Measurements from ENCODE around the gene C10orf67. TPM values are rescaled to one million over a fixed set of nuclear protein-coding genes. Genes with fewer than 3 reads are reported as not detected.
"Not testable (repeated sequence)": the region's sequence is repeated elsewhere in the genome, so short reads cannot be mapped to it uniquely, and the experiment has no call there.

Gene C10orf67
- polyA plus RNA-seq, 1 donor from 2014 or later = 0.48 TPM

DNA sequence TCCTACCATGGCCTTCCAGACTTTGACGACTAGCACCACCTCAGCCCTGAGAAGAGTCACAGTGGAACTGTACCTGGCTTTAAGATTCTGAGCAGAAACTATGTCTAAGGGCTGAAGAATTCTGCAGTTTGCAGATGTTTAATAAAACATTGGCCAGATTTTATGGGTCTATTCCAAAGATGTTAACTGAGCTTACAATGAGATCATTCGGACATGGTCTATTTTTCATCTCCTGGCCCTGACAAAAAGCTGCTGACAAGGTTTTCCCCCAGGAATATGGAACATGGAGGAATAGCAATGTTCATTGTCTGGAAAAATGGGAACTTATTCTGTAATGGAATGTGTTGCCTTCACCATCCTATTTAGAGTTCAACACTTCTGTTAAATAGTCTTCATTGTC lies 86.1 kb downstream of the C10orf67 start:
- Histone ChIP-seq H2AFZ (ENCODE audit: low read depth, low read length) (no peak overlapping the region), H3K36me3 (ENCODE audit: insufficient read depth, low read length) (no peaks in the 10 kb centered on the region), H3K4me3 (ENCODE audit: low read length) (no peak overlapping the region), H3K9me3 (ENCODE audit: low read length) (no peaks in the 10 kb centered on the region), H3K27ac (ENCODE audit: low read length) (no peak overlapping the region), H3K27me3 (ENCODE audit: insufficient read depth, low read depth, low read length) (no peaks in the 10 kb centered on the region), H3K79me2 (replicated peaks; ENCODE audit: insufficient read depth, low read length) (no peaks in the 10 kb centered on the region), H3K9ac (ENCODE audit: low read length) (no peak overlapping the region), H3K4me2 (ENCODE audit: low read length) (no peak overlapping the region), H3F3A (ENCODE audit: insufficient read depth, low read length, poor library complexity, severe bottlenecking) (no peaks in the 10 kb centered on the region), H3K9me2 (ENCODE audit: insufficient read depth, low read length) (no peaks in the 10 kb centered on the region), H4K20me1 (ENCODE audit: insufficient read depth) (no peaks in the 10 kb centered on the region)
- TF ChIP-seq MXI1 (conservative IDR thresholded peaks at IDR 0.05; ENCODE audit: poor library complexity, severe bottlenecking) = no peak
- TF ChIP-seq RAD21 (conservative IDR thresholded peaks at IDR 0.05) = no peak
- no peak for TF ChIP-seq SMC3 (conservative IDR thresholded peaks at IDR 0.05; ENCODE audit: poor library complexity)
- no peak for TF ChIP-seq TAF1 (IDR thresholded peaks at IDR 0.05; ENCODE audit: low read depth)
- TF ChIP-seq POLR2AphosphoS5 (IDR thresholded peaks at IDR 0.05) = no peak
- no peak for TF ChIP-seq EP300 (conservative IDR thresholded peaks at IDR 0.05; ENCODE audit: poor library complexity, severe bottlenecking)
- TF ChIP-seq, protein P1, sequence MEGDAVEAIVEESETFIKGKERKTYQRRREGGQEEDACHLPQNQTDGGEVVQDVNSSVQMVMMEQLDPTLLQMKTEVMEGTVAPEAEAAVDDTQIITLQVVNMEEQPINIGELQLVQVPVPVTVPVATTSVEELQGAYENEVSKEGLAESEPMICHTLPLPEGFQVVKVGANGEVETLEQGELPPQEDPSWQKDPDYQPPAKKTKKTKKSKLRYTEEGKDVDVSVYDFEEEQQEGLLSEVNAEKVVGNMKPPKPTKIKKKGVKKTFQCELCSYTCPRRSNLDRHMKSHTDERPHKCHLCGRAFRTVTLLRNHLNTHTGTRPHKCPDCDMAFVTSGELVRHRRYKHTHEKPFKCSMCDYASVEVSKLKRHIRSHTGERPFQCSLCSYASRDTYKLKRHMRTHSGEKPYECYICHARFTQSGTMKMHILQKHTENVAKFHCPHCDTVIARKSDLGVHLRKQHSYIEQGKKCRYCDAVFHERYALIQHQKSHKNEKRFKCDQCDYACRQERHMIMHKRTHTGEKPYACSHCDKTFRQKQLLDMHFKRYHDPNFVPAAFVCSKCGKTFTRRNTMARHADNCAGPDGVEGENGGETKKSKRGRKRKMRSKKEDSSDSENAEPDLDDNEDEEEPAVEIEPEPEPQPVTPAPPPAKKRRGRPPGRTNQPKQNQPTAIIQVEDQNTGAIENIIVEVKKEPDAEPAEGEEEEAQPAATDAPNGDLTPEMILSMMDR (IDR thresholded peaks at IDR 0.05; ENCODE audit: poor library complexity, severe bottlenecking) = no peak
- no peak for TF ChIP-seq EZH2 (IDR thresholded peaks at IDR 0.05; ENCODE audit: borderline replicate concordance, insufficient read depth, low read length, poor library complexity, severe bottlenecking)

- TF ChIP-seq, protein P1 (IDR thresholded peaks at IDR 0.05; ENCODE audit: poor library complexity, severe bottlenecking) = no peak
- no peak for TF ChIP-seq TAF1 (IDR thresholded peaks at IDR 0.05; ENCODE audit: low read depth)
- TF ChIP-seq, protein P2, sequence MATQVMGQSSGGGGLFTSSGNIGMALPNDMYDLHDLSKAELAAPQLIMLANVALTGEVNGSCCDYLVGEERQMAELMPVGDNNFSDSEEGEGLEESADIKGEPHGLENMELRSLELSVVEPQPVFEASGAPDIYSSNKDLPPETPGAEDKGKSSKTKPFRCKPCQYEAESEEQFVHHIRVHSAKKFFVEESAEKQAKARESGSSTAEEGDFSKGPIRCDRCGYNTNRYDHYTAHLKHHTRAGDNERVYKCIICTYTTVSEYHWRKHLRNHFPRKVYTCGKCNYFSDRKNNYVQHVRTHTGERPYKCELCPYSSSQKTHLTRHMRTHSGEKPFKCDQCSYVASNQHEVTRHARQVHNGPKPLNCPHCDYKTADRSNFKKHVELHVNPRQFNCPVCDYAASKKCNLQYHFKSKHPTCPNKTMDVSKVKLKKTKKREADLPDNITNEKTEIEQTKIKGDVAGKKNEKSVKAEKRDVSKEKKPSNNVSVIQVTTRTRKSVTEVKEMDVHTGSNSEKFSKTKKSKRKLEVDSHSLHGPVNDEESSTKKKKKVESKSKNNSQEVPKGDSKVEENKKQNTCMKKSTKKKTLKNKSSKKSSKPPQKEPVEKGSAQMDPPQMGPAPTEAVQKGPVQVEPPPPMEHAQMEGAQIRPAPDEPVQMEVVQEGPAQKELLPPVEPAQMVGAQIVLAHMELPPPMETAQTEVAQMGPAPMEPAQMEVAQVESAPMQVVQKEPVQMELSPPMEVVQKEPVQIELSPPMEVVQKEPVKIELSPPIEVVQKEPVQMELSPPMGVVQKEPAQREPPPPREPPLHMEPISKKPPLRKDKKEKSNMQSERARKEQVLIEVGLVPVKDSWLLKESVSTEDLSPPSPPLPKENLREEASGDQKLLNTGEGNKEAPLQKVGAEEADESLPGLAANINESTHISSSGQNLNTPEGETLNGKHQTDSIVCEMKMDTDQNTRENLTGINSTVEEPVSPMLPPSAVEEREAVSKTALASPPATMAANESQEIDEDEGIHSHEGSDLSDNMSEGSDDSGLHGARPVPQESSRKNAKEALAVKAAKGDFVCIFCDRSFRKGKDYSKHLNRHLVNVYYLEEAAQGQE (IDR thresholded peaks at IDR 0.05; ENCODE audit: borderline replicate concordance) = no peak
- TF ChIP-seq EZH2 (IDR thresholded peaks at IDR 0.05; ENCODE audit: borderline replicate concordance, insufficient read depth, low read length, poor library complexity, severe bottlenecking) = no peak
- no peak for TF ChIP-seq POLR2AphosphoS5 (IDR thresholded peaks at IDR 0.05)
- no peak for TF ChIP-seq RAD21 (conservative IDR thresholded peaks at IDR 0.05)
- TF ChIP-seq EP300 (conservative IDR thresholded peaks at IDR 0.05; ENCODE audit: poor library complexity, severe bottlenecking) = no peak
- TF ChIP-seq MXI1 (conservative IDR thresholded peaks at IDR 0.05; ENCODE audit: poor library complexity, severe bottlenecking) = no peak
- no peak for TF ChIP-seq SMC3 (conservative IDR thresholded peaks at IDR 0.05; ENCODE audit: poor library complexity)
- H3K27ac ChIP-seq (ENCODE audit: low read length) = no peak overlapping the region
- H3K9me2 ChIP-seq (ENCODE audit: insufficient read depth, low read length) = no peaks in the 10 kb centered on the region
- no peaks in the 10 kb centered on the region for H3K27me3 ChIP-seq (ENCODE audit: insufficient read depth, low read depth, low read length)
- no peaks in the 10 kb centered on the region for H4K20me1 ChIP-seq (ENCODE audit: insufficient read depth)
- H3K4me2 ChIP-seq (ENCODE audit: low read length) = no peak overlapping the region
- no peak overlapping the region for H3K9ac ChIP-seq (ENCODE audit: low read length)
- no peaks in the 10 kb centered on the region for H3F3A ChIP-seq (ENCODE audit: insufficient read depth, low read length, poor library complexity, severe bottlenecking)
- H3K9me3 ChIP-seq (ENCODE audit: low read length) = no peaks in the 10 kb centered on the region
- H3K79me2 ChIP-seq (replicated peaks; ENCODE audit: insufficient read depth, low read length) = no peaks in the 10 kb centered on the region
- H3K4me3 ChIP-seq (ENCODE audit: low read length) = no peak overlapping the region
- H2AFZ ChIP-seq (ENCODE audit: low read depth, low read length) = no peak overlapping the region
- no peaks in the 10 kb centered on the region for H3K36me3 ChIP-seq (ENCODE audit: insufficient read depth, low read length)
These were observed 90.8 kb downstream of the C10orf67 start for GRCh38 chr10:23253780-23254179.

DNA sequence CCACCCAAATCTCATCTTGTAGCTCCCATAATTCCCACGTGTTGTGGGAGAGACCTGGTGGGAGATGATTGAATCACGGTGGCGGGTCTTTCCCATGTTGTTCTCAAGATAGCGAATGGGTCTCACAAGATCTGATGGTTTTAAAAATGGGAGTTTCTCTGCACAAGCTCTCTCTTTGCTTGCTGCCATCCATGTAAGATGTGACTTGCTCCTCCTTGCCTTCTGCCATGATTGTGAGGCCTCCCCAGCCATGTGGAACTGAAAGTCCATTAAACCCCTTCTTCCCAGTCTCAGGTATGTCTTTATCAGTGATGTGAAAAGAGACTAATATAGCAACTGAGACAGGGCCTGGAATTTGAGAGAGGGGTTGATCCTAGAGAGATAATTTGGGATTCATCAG lies 91.7 kb downstream of the C10orf67 start:
- H3K9me3 ChIP-seq (ENCODE audit: low read length) = not testable (repeated sequence)

GRCh38 chr10:23241779-23242178 lies 102.8 kb downstream of the C10orf67 start:
- not testable (repeated sequence) for H3K9ac ChIP-seq (ENCODE audit: low read length); H4K20me1 ChIP-seq (ENCODE audit: insufficient read depth); H3K27me3 ChIP-seq (ENCODE audit: insufficient read depth, low read depth, low read length); H3F3A ChIP-seq (ENCODE audit: insufficient read depth, low read length, poor library complexity, severe bottlenecking); H3K9me2 ChIP-seq (ENCODE audit: insufficient read depth, low read length); H3K79me2 ChIP-seq (replicated peaks; ENCODE audit: insufficient read depth, low read length); H3K27ac ChIP-seq (ENCODE audit: low read length); H3K4me2 ChIP-seq (ENCODE audit: low read length); H3K4me3 ChIP-seq (ENCODE audit: low read length); H2AFZ ChIP-seq (ENCODE audit: low read depth, low read length); H3K9me3 ChIP-seq (ENCODE audit: low read length); H3K36me3 ChIP-seq (ENCODE audit: insufficient read depth, low read length)

More for the DNA sequence above, 91.7 kb downstream of the C10orf67 start:
- not testable (repeated sequence) for H4K20me1 ChIP-seq (ENCODE audit: insufficient read depth); H3K27me3 ChIP-seq (ENCODE audit: insufficient read depth, low read depth, low read length); H3K36me3 ChIP-seq (ENCODE audit: insufficient read depth, low read length); H3K4me2 ChIP-seq (ENCODE audit: low read length); H2AFZ ChIP-seq (ENCODE audit: low read depth, low read length); H3K27ac ChIP-seq (ENCODE audit: low read length); H3K4me3 ChIP-seq (ENCODE audit: low read length); H3K9me2 ChIP-seq (ENCODE audit: insufficient read depth, low read length); H3F3A ChIP-seq (ENCODE audit: insufficient read depth, low read length, poor library complexity, severe bottlenecking); H3K79me2 ChIP-seq (replicated peaks; ENCODE audit: insufficient read depth, low read length); H3K9ac ChIP-seq (ENCODE audit: low read length)
